GM19438 (cell line): ENCODE results near the gene TGDS.
A peak's percentile ranks its signal among the peaks of the same experiment; 100 is the strongest.

ENCODE experiments used
- ATAC-seq: cut with Tn5 transposase; IDR thresholded peaks from one replicate; pipeline ENCODE4 v1.9.1; 2021; ENCODE audit warnings: low read depth; ENCODE audit not compliant: unreplicated experiment

The TGDS gene

GRCh38 chr13:94601446-94602431 is 5.8 kb upstream of the TGDS start, which contains the start of gene GPR180:
Gene GPR180, plus strand, starts transcription at chr13:94601857. Its CDS starts 71 bp downstream, at chr13:94601928.
- ATAC-seq, result peak; percentile 99

- ATAC-seq, result no peak
Observed at GRCh38 chr13:94599877-94600276, 3.9 kb upstream of the TGDS start.

GRCh38 chr13:94598281-94598680 is 2.3 kb upstream of the TGDS start:
- no peak for ATAC-seq

GRCh38 chr13:94596575-94596971 is 621 bp upstream of the TGDS start:
- no peak for ATAC-seq

- peak; percentile 59 for ATAC-seq
Observed at GRCh38 chr13:94595001-94595949, 677 bp downstream of the TGDS start.

- no peak for ATAC-seq
Observed at GRCh38 chr13:94590744-94591143, 5.2 kb downstream of the TGDS start.

- no peak for ATAC-seq
Observed at GRCh38 chr13:94588541-94588940, 7.4 kb downstream of the TGDS start.

GRCh38 chr13:94586371-94586770 is 9.6 kb downstream of the TGDS start:
- no peak for ATAC-seq

GRCh38 chr13:94585543-94586101 is 10.3 kb downstream of the TGDS start:
- ATAC-seq, result no peak

- no peak for ATAC-seq
Observed at GRCh38 chr13:94583926-94584325, 12.0 kb downstream of the TGDS start.

- no peak for ATAC-seq
Observed at GRCh38 chr13:94579063-94579462, 16.9 kb downstream of the TGDS start.

GRCh38 chr13:94569615-94570014 is 26.3 kb downstream of the TGDS start:
- ATAC-seq, result no peak

- no peak for ATAC-seq
Observed at GRCh38 chr13:94568443-94568842, 27.5 kb downstream of the TGDS start.

- no peak for ATAC-seq
Observed at GRCh38 chr13:94567581-94567980, 28.4 kb downstream of the TGDS start.

- ATAC-seq, result no peak
Observed at GRCh38 chr13:94561126-94561525, 34.8 kb downstream of the TGDS start.

GRCh38 chr13:94560116-94560515 is 35.8 kb downstream of the TGDS start:
- no peak for ATAC-seq

- ATAC-seq, result no peak
Observed at GRCh38 chr13:94559222-94559795, 36.6 kb downstream of the TGDS start.

- no peak for ATAC-seq
Observed at GRCh38 chr13:94558716-94559115, 37.2 kb downstream of the TGDS start.

GRCh38 chr13:94557684-94558235 is 38.2 kb downstream of the TGDS start:
- ATAC-seq, result no peak

- ATAC-seq, result no peak
Observed at GRCh38 chr13:94556621-94557020, 39.3 kb downstream of the TGDS start.
